ENCODE results near the gene ATG4C. TPM values are rescaled to one million over a fixed set of nuclear protein-coding genes. Genes with fewer than 3 reads are reported as not detected.
"Not testable (repeated sequence)": the region's sequence is repeated elsewhere in the genome, so short reads cannot be mapped to it uniquely, and the experiment has no call there.

Gene ATG4C
- polyA plus RNA-seq, 1 donor from 2014 or later: 29.1 TPM

DNA sequence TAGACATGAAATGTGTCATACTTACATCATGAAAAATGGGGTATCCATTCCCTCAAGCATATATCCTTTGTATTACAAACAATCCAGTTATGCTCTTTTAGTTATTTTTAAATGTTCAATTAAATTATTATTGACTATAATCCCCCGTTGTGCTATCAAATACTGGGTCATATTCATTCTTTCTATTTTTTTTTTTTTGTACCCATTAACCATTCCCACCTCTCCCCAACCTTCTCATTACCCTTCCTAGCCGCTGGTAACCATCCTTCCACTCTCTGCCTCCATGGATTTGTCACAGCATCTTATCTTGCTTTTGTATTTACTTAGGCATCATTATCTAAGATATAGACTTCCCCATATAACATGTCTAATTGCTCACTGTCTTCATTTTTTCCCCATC is 15.8 kb downstream of the ATG4C start:
- peaks cover 35 to 42% (median 40%) of the 10 kb centered on the region in 3 donors for H3K4me1 Mint-ChIP-seq
- peak overlapping the region; percentile 46 to 69 (median 61) for H3K27ac Mint-ChIP-seq
- no peak overlapping the region for H3K4me3 Mint-ChIP-seq

DNA sequence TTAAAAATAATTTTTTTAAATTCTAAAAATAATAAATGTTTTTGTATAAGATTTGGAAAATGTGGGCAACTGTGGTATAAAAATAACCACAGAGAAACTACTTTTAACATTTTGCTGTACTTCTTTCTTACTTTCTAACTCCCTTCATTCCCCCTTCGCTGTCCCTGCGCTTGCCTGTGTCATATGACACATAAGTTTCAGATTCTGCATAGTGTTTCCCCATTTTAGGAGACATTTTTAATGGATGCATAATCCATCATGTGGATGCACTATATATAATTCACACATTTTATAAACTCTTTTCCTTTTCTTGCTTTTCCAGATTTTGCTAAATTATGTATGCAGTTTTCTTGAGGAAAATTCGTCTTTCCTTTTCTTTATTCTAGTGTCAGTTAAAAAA is 16.3 kb downstream of the ATG4C start:
- Mint-ChIP-seq H3K27me3 (no peaks in the 10 kb centered on the region), H3K27ac (peak overlapping the region; percentile 61 to 94 (median 69)), H3K4me3 (peak overlapping the region; percentile 24 to 91 (median 48)), H3K36me3 (no peaks in the 10 kb centered on the region), H3K9me3 (no peaks in the 10 kb centered on the region), H3K4me1 (peaks cover 30 to 36% (median 34%) of the 10 kb centered on the region in 3 donors)

More for the DNA sequence above, 15.8 kb downstream of the ATG4C start:
- H3K36me3 Mint-ChIP-seq: no peaks in the 10 kb centered on the region
- H3K27me3 Mint-ChIP-seq: no peaks in the 10 kb centered on the region
- H3K9me3 Mint-ChIP-seq: no peaks in the 10 kb centered on the region

DNA sequence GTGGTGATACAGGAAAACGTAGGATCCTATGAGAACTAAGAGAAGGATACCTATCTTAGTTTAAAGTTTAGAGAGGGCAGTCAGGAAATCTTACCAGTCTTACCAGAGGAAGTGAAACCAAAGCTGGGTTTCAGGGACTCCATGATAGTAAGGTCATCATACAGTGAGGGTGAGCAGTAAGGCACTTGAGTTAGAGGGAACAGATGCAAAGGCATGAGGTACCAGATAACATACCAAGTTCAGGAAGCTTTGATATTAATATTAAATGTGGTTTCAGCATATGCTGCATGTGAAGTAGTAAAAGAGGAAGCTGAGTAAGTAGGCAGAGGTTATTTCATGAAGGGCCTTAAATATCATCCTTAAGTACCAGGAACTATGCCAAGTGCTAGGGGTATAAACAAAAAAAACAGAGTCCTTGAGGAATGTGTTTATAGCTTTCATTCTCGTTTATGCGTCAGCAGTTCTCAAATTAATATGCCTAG is 16.9 kb downstream of the ATG4C start:
- peaks cover 27 to 32% (median 28%) of the 10 kb centered on the region in 3 donors for H3K4me1 Mint-ChIP-seq
- no peaks in the 10 kb centered on the region for H3K27me3 Mint-ChIP-seq
- H3K9me3 Mint-ChIP-seq: no peaks in the 10 kb centered on the region
- no peaks in the 10 kb centered on the region for H3K36me3 Mint-ChIP-seq
- peak overlapping the region; percentile 61 to 94 (median 69) for H3K27ac Mint-ChIP-seq
- peak overlapping the region; percentile 24 to 91 (median 48) for H3K4me3 Mint-ChIP-seq

DNA sequence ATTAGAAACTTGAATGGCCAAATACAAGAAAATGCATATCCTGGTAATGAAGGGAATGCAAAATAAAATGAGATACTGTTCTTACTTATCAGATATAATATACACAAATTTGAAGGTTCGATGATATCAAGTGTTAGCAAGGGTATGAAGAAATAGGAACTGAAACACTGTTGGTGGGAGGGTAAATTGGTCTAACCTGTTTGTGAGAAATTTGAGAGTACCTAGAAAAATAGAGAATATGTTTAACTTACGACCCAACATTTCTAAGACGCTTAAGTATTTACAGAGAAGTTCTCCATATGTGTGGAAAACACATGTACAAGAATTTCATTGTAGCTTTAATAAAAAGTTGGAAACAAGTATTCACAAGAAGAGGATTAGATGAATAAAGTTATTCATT is 25.9 kb downstream of the ATG4C start:
- Mint-ChIP-seq H3K4me3 (peak overlapping the region; percentile 8 to 67 (median 18)), H3K27me3 (no peaks in the 10 kb centered on the region), H3K4me1 (peaks cover 21 to 29% (median 27%) of the 10 kb centered on the region in 3 donors), H3K9me3 (no peaks in the 10 kb centered on the region), H3K36me3 (peaks cover 14% of the 10 kb centered on the region), H3K27ac (peak overlapping the region in 2 of 3 donors; percentile 9 to 16)

DNA sequence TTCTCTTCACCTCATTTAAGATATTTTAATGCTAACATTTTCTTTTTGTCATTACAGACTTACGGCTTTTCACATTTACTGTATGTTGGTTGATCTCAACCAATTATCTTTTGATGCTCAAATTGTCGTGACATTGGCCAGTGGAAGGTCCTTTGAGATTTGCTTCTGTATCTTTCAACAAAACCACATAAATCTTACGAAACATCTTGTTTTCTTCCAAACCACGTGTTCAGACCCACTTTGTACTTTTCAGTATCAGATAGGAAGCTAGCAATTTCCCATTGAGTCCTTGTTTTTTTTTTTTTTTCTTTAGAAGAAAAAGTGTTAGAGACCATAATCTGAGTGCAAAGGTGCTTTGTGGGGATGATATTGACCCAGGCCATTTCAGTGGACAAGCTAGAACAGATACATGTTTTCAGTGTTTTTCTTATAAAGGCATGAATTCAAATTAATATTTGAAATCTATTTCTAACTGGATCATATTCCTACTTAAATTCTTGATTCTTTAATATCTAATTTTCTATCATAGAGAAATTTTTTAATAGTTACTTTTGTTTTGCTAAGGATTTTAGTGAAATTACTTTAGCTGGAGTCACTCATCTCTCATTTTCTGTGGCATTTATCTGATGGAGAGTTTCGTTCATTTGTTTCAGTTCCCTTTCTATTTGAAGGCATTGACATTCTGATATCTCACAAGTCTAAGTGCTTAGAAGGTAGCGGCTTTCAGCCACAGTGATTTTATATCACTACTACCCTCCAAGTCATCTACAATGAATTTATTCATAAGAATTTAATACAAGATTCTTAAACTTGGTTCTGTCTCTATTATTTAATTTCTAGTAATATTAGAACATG is 26.7 kb downstream of the ATG4C start:
- peak overlapping the region; percentile 9 to 80 (median 71) for H3K27ac Mint-ChIP-seq

DNA sequence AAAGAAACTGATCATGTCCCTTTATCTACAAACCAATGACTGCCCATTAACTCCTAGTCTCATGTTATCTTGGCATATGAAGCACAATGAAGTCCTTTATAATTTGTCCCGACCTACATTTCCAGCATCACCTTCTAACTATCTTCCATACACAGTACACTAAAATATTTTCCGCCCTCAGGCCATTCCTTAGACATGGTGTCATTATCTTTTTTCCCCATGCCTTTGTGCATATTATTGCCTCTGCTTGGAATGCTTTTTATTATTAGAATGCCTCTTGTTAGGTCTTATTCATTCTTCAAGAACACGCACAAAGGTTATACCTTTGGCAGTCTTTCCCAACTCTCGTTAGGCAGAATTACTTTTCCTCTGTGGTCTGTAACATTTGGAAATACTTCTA is 39.6 kb downstream of the ATG4C start:
- H3K36me3 Mint-ChIP-seq: peaks cover 14% of the 10 kb centered on the region
- H3K4me1 Mint-ChIP-seq: peaks cover 2 to 9% (median 8%) of the 10 kb centered on the region in 3 donors
- H3K27ac Mint-ChIP-seq: no peak overlapping the region
- H3K9me3 Mint-ChIP-seq: peaks cover 0 to 4% (median 0%) of the 10 kb centered on the region in 3 donors
- no peaks in the 10 kb centered on the region for H3K27me3 Mint-ChIP-seq
- no peak overlapping the region for H3K4me3 Mint-ChIP-seq

More for the DNA sequence above, 26.7 kb downstream of the ATG4C start:
- Mint-ChIP-seq H3K4me1 (peaks cover 21 to 29% (median 27%) of the 10 kb centered on the region in 3 donors), H3K36me3 (peaks cover 16% of the 10 kb centered on the region), H3K9me3 (no peaks in the 10 kb centered on the region), H3K4me3 (peak overlapping the region in 3 of 4 donors; percentile 30 to 67 (median 48)), H3K27me3 (no peaks in the 10 kb centered on the region)

DNA sequence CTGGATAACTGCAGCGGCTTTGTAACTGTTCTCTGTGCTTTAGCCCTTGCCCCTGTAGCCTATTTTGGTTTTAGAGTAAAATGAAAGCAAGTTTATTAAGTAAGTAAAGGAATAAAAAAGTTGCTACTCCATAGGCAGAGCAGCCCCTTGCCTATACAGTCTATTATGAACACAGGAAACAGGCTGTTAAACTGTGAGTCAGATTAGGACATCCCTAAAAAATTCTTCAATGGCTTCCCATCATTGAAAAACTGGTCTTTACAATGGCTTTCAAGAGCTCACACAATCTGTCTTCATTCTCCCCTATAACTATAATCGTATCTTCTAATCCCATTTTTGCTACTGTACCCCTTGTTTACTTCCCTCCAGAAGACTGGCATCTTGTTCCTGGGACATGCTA is 43.0 kb downstream of the ATG4C start:
- H3K36me3 Mint-ChIP-seq: peaks cover 16% of the 10 kb centered on the region
- H3K27ac Mint-ChIP-seq: peak overlapping the region in 1 of 3 donors; percentile 73
- no peaks in the 10 kb centered on the region for H3K27me3 Mint-ChIP-seq
- peaks cover 0 to 4% (median 0%) of the 10 kb centered on the region in 3 donors for H3K9me3 Mint-ChIP-seq
- peaks cover 3 to 9% (median 4%) of the 10 kb centered on the region in 3 donors for H3K4me1 Mint-ChIP-seq
- H3K4me3 Mint-ChIP-seq: peak overlapping the region in 1 of 4 donors; percentile 2

DNA sequence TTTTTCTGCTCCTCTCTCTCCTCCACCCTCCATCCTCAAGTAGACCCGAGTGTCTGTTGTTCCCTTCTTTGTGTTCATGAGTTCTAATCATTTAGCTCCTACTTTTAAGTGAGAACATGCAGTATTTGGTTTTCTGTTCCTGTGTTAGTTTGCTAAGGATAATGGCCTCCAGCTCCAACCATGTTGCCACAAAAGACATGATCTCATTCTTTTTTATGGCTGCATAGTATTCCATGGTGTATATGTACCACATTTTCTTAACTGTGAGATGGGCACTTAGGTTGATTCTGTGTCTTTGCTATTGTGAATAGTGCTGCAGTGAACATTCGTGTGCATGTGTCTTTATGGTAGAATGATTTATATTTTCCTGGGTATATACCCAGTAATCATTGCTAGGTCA is 43.9 kb downstream of the ATG4C start:
- not testable (repeated sequence) for H3K27me3 Mint-ChIP-seq, H3K9me3 Mint-ChIP-seq, H3K4me3 Mint-ChIP-seq, H3K4me1 Mint-ChIP-seq
- H3K27ac Mint-ChIP-seq: peak overlapping the region in 1 of 3 donors; percentile 73
- peaks cover 16% of the 10 kb centered on the region for H3K36me3 Mint-ChIP-seq

DNA sequence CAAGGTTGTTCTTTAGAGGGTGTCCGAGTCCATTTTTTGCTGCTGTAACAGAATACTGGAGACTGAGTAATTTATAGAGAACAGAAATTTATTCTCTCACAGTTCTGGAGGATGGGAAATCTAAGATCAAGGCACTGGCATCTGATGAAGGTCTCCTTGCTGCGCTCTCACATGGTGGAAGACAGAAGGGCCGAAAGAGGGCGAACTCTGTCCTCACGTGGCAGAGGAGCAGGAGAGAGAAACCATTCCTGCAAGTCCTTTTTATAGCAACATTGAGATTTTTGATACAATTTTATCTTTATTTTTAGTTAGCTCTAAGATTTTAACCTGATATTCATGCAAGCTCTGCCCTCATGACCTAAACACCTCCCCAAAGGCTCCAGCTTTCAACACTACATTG is 48.3 kb downstream of the ATG4C start:
- Mint-ChIP-seq H3K9me3 (peaks cover 0 to 4% (median 0%) of the 10 kb centered on the region in 3 donors), H3K4me3 (no peak overlapping the region), H3K27me3 (no peaks in the 10 kb centered on the region), H3K4me1 (peaks cover 0 to 2% (median 1%) of the 10 kb centered on the region in 3 donors), H3K27ac (peak overlapping the region in 1 of 3 donors; percentile 77), H3K36me3 (peaks cover 12% of the 10 kb centered on the region)

DNA sequence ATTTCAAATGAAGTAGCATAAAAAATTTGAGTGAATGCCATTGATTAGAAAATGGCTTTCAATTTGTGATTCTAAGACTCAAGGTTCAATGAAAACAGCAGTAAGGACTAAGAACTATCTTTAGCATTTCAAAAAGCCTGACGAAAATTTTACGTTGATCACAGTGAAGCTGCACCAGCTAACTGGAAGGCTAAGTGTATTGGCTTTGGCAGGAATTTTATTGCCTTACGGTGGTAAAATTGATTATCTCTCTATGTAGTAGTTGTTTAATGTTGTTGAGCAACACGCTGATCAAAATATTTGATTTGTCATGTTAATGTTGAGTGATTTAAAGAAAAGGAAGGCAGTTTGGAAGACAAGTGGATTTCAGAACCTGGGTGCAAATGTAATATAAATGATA is 49.6 kb downstream of the ATG4C start:
- Mint-ChIP-seq H3K4me3 (no peak overlapping the region), H3K27me3 (no peaks in the 10 kb centered on the region), H3K9me3 (no peaks in the 10 kb centered on the region), H3K4me1 (peaks cover 0 to 1% (median 0%) of the 10 kb centered on the region in 3 donors), H3K36me3 (peaks cover 4% of the 10 kb centered on the region), H3K27ac (no peak overlapping the region)

DNA sequence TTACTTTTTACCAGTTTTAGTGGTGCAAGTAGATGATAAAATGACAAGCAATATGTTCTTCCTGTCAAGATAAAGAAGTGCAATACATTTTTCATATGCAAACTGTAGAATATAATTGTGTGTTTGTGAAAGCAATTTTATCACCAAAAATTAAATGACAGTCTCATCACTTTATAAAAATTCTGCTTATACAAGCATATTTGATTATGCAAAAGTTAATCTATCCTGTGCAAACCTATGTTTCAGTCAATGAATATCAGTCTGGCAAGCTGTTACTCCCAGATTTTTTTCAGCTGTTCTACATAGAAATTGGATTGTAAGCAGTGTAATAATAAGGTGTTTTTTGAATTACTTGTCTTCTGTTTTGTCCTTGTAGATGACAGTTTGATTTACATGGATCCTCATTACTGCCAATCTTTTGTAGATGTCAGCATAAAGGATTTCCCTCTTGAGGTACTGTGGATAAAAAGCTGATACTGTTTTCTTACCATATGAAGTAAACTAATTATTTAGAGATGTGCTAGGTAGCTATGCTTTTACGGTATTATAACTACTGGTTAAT is 50.5 kb downstream of the ATG4C start:
- Mint-ChIP-seq H3K4me3 (no peak overlapping the region), H3K27me3 (no peaks in the 10 kb centered on the region), H3K9me3 (no peaks in the 10 kb centered on the region), H3K4me1 (peaks cover 0 to 1% (median 0%) of the 10 kb centered on the region in 3 donors), H3K27ac (no peak overlapping the region), H3K36me3 (peaks cover 4% of the 10 kb centered on the region)

DNA sequence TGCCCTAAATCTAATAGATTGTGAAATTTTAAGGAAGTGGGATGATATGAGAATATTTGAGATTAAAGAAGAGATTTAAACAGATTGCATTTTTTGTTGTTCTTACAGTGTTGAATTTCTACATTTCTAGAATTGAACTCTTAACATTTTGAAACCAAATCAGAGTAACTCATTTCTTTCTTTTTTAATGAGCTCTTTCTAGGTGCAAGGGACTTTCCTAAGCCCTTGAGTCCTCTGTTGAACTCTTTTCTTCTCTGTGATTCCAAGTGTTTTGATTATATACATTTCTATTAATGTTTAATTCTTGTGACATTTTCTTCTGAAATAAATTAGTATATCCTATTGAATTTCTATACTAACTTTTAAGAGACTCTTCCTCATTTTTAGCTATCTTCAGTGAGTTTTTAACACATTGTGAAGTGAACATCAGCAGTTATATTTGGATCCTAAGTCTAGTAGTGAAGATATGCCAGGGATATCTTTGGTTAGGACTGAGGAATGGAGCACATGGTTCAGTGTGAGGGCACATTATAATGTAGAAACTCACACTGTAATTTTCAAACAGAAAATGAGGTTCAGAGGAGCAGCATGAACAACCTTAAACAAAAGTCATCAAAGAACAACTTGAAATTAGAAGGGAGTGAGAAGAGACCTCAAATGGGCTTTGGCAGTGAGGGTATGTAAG is 53.1 kb downstream of the ATG4C start:
- Mint-ChIP-seq H3K4me1 (peaks cover 0 to 5% (median 1%) of the 10 kb centered on the region in 3 donors), H3K9me3 (no peaks in the 10 kb centered on the region), H3K36me3 (peaks cover 3% of the 10 kb centered on the region), H3K27me3 (no peaks in the 10 kb centered on the region), H3K4me3 (no peak overlapping the region), H3K27ac (no peak overlapping the region)

DNA sequence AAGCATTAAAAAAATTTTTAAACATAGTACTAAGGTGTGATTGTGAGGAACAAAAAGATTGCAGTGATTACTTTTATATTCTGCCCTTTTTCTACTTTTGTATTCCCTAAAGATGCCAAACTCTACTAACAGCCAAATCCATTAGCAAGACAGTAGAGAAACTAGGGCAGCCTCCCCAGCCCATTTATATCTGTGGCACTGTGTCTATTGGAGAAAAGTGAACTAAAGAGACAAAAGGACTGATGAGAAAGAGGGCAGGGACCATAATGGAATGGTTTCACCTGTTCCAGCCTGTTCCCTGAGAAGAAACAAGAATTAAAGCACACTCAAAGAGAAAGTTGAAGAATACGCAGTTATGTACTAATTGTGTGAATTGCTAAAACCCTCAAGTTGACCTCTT is 56.6 kb downstream of the ATG4C start:
- Mint-ChIP-seq H3K27me3 (no peaks in the 10 kb centered on the region), H3K4me3 (no peak overlapping the region), H3K4me1 (peaks cover 0 to 5% (median 1%) of the 10 kb centered on the region in 3 donors), H3K27ac (no peak overlapping the region), H3K9me3 (no peaks in the 10 kb centered on the region), H3K36me3 (peaks cover 2% of the 10 kb centered on the region)

DNA sequence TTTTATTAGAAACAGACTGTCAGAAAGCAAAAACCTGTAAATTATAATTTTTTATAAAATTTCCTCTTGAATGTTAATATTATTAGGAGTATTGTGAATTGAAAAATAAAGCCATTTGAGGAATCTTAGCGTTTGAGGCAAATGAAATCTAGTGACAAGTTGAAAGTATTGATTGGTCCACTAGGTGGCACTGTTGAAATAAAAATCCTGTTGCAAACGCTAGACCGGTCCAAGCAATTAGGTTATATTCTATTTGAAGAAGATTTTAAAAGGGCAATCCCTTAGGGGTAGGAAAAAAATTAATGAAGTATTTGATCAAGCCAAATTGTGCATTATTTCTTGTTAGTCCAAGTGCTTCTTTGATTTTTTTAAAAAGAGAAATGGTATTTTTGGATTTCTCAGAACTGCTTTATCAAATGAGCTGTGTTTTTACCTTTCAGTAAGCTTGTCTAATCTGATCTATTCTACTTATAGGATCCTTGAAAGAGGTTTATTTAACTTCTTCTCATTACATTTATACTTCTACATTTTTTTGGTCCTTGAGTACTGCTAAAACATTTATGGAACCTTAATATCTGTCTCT is 57.7 kb downstream of the ATG4C start:
- H3K4me1 Mint-ChIP-seq: peaks cover 0 to 5% (median 1%) of the 10 kb centered on the region in 3 donors
- H3K4me3 Mint-ChIP-seq: no peak overlapping the region
- peaks cover 2% of the 10 kb centered on the region for H3K36me3 Mint-ChIP-seq
- H3K27ac Mint-ChIP-seq: no peak overlapping the region
- no peaks in the 10 kb centered on the region for H3K27me3 Mint-ChIP-seq
- no peaks in the 10 kb centered on the region for H3K9me3 Mint-ChIP-seq
